ENCODE measurements around the gene SMAD4. TPM values are rescaled to one million over a fixed set of nuclear protein-coding genes. Genes with fewer than 3 reads are reported as not detected.

The SMAD4 gene
- total and polyA plus RNA-seq, 2 of the 8 experiments (the other 6 are each of a cell fraction or from before 2014, with no cell fraction given): 86.5 to 139 TPM

DNA sequence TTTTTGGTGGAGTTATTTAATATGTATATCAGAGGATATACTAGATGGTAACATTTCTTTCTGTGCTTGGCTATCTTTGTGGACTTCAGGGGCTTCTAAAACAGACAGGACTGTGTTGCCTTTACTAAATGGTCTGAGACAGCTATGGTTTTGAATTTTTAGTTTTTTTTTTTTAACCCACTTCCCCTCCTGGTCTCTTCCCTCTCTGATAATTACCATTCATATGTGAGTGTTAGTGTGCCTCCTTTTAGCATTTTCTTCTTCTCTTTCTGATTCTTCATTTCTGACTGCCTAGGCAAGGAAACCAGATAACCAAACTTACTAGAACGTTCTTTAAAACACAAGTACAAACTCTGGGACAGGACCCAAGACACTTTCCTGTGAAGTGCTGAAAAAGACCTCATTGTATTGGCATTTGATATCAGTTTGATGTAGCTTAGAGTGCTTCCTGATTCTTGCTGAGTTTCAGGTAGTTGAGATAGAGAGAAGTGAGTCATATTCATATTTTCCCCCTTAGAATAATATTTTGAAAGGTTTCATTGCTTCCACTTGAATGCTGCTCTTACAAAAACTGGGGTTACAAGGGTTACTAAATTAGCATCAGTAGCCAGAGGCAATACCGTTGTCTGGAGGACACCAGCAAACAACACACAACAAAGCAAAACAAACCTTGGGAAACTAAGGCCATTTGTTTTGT, 52.7 kb downstream of the SMAD4 start (continued):
- TF ChIP-seq, protein P1, sequence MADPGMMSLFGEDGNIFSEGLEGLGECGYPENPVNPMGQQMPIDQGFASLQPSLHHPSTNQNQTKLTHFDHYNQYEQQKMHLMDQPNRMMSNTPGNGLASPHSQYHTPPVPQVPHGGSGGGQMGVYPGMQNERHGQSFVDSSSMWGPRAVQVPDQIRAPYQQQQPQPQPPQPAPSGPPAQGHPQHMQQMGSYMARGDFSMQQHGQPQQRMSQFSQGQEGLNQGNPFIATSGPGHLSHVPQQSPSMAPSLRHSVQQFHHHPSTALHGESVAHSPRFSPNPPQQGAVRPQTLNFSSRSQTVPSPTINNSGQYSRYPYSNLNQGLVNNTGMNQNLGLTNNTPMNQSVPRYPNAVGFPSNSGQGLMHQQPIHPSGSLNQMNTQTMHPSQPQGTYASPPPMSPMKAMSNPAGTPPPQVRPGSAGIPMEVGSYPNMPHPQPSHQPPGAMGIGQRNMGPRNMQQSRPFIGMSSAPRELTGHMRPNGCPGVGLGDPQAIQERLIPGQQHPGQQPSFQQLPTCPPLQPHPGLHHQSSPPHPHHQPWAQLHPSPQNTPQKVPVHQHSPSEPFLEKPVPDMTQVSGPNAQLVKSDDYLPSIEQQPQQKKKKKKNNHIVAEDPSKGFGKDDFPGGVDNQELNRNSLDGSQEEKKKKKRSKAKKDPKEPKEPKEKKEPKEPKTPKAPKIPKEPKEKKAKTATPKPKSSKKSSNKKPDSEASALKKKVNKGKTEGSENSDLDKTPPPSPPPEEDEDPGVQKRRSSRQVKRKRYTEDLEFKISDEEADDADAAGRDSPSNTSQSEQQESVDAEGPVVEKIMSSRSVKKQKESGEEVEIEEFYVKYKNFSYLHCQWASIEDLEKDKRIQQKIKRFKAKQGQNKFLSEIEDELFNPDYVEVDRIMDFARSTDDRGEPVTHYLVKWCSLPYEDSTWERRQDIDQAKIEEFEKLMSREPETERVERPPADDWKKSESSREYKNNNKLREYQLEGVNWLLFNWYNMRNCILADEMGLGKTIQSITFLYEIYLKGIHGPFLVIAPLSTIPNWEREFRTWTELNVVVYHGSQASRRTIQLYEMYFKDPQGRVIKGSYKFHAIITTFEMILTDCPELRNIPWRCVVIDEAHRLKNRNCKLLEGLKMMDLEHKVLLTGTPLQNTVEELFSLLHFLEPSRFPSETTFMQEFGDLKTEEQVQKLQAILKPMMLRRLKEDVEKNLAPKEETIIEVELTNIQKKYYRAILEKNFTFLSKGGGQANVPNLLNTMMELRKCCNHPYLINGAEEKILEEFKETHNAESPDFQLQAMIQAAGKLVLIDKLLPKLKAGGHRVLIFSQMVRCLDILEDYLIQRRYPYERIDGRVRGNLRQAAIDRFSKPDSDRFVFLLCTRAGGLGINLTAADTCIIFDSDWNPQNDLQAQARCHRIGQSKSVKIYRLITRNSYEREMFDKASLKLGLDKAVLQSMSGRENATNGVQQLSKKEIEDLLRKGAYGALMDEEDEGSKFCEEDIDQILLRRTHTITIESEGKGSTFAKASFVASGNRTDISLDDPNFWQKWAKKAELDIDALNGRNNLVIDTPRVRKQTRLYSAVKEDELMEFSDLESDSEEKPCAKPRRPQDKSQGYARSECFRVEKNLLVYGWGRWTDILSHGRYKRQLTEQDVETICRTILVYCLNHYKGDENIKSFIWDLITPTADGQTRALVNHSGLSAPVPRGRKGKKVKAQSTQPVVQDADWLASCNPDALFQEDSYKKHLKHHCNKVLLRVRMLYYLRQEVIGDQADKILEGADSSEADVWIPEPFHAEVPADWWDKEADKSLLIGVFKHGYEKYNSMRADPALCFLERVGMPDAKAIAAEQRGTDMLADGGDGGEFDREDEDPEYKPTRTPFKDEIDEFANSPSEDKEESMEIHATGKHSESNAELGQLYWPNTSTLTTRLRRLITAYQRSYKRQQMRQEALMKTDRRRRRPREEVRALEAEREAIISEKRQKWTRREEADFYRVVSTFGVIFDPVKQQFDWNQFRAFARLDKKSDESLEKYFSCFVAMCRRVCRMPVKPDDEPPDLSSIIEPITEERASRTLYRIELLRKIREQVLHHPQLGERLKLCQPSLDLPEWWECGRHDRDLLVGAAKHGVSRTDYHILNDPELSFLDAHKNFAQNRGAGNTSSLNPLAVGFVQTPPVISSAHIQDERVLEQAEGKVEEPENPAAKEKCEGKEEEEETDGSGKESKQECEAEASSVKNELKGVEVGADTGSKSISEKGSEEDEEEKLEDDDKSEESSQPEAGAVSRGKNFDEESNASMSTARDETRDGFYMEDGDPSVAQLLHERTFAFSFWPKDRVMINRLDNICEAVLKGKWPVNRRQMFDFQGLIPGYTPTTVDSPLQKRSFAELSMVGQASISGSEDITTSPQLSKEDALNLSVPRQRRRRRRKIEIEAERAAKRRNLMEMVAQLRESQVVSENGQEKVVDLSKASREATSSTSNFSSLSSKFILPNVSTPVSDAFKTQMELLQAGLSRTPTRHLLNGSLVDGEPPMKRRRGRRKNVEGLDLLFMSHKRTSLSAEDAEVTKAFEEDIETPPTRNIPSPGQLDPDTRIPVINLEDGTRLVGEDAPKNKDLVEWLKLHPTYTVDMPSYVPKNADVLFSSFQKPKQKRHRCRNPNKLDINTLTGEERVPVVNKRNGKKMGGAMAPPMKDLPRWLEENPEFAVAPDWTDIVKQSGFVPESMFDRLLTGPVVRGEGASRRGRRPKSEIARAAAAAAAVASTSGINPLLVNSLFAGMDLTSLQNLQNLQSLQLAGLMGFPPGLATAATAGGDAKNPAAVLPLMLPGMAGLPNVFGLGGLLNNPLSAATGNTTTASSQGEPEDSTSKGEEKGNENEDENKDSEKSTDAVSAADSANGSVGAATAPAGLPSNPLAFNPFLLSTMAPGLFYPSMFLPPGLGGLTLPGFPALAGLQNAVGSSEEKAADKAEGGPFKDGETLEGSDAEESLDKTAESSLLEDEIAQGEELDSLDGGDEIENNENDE (IDR thresholded peaks at IDR 0.05; ENCODE audit: insufficient replicate concordance, low read length): no peak
- no peak for TF ChIP-seq POLR2A (IDR thresholded peaks at IDR 0.05; ENCODE audit: control extremely low read depth in 1 of 2, low read depth in 2 of 2, low read length in 2 of 2)
- TF ChIP-seq TCF12 (IDR thresholded peaks at IDR 0.05; ENCODE audit: low read depth, low read length): no peak
- no peak for TF ChIP-seq SUZ12 (IDR thresholded peaks at IDR 0.05; ENCODE audit: low read length)

All from H1 (cell line).